ENCODE results near the gene RAB24. TPM values are rescaled to one million over a fixed set of nuclear protein-coding genes. Genes with fewer than 3 reads are reported as not detected.
"Not testable (repeated sequence)": the region's sequence is repeated elsewhere in the genome, so short reads cannot be mapped to it uniquely, and the experiment has no call there.

The RAB24 gene
- total RNA-seq, 3 donors from 2014 or later (not counting 1 experiment from before 2014, with no cell fraction given) = 42.5 to 55.4 (median 49.5) TPM

DNA sequence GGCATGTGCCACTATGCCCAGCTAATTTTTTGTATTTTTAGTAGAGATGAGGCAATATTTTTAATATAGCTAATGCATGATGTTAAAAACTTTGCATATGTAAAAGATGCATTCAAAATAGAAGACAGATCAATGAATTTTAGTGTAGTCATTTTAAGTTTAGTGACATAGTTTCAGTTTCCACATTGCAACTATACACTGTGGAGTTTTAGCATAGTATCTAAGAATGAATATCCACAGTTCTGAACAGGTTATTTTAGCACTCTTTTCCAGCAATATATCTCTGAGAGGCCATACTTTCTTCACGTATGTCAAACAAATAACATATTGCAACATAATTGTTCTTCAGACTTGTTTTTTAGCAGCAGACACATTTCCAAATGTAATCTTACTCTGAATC, 39.3 kb downstream of the RAB24 start:
- peaks cover 79% of the 10 kb centered on the region for H3K36me3 ChIP-seq (ENCODE audit: control insufficient read depth, insufficient read depth, low read length)
- no peaks in the 10 kb centered on the region for H3K4me1 ChIP-seq (ENCODE audit: control insufficient read depth, insufficient read depth, low read length)
- no peak overlapping the region for H3K4me3 ChIP-seq (ENCODE audit: low read length)
- no peaks in the 10 kb centered on the region for H3K27me3 Mint-ChIP-seq (ENCODE audit: low read depth in 2 of 2)
- 100% methylated on average over 1 of the region's 1 CpG for WGBS (ENCODE audit: insufficient coverage)
- ATAC-seq (no peak), DNase-seq (no peak)
- H3K27me3 ChIP-seq (ENCODE audit: control insufficient read depth, insufficient read depth, low read length) = no peaks in the 10 kb centered on the region
- no peak overlapping the region for H3K4me3 Mint-ChIP-seq
- H3K27ac Mint-ChIP-seq = no peak overlapping the region
- H3K4me1 Mint-ChIP-seq = peaks cover 0 to under 1% of the 10 kb centered on the region in 2 donors
- H3K9me3 ChIP-seq (ENCODE audit: control insufficient read depth, insufficient read depth, low read length) = no peaks in the 10 kb centered on the region
- H3K9me3 Mint-ChIP-seq = no peaks in the 10 kb centered on the region
- TF ChIP-seq, protein P1, sequence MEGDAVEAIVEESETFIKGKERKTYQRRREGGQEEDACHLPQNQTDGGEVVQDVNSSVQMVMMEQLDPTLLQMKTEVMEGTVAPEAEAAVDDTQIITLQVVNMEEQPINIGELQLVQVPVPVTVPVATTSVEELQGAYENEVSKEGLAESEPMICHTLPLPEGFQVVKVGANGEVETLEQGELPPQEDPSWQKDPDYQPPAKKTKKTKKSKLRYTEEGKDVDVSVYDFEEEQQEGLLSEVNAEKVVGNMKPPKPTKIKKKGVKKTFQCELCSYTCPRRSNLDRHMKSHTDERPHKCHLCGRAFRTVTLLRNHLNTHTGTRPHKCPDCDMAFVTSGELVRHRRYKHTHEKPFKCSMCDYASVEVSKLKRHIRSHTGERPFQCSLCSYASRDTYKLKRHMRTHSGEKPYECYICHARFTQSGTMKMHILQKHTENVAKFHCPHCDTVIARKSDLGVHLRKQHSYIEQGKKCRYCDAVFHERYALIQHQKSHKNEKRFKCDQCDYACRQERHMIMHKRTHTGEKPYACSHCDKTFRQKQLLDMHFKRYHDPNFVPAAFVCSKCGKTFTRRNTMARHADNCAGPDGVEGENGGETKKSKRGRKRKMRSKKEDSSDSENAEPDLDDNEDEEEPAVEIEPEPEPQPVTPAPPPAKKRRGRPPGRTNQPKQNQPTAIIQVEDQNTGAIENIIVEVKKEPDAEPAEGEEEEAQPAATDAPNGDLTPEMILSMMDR (IDR thresholded peaks at IDR 0.05) = no peak
- no peak overlapping the region for H3K27ac ChIP-seq (ENCODE audit: low read length)
- intact Hi-C loops (cut with micrococcal nuclease) = no loop called here
- H3K36me3 Mint-ChIP-seq = peaks cover 7% of the 10 kb centered on the region

DNA sequence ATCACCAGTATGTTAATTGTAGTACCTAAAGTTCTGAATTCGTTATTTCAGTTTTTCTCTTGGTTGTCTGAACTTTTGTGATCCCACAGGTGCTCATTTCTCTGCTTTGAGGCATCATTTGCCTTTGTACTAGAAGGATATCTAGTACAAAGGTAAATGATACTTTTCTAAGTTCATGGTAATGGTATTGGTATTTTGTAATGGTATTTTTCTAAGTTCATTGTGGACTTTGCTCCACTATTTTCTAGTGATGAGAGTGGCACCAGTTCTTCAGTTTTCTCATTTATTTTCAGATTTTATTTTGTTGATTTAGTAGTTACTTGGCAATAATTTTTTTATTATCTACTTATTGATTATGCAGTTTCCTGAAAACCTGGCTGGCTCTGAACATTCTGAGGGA, 42.0 kb downstream of the RAB24 start:
- Mint-ChIP-seq H3K4me1 (peaks cover 0 to 4% of the 10 kb centered on the region in 2 donors), H3K27me3 (ENCODE audit: low read depth in 2 of 2) (no peaks in the 10 kb centered on the region), H3K36me3 (peaks cover 7% of the 10 kb centered on the region), H3K27ac (no peak overlapping the region), H3K9me3 (no peaks in the 10 kb centered on the region), H3K4me3 (no peak overlapping the region)
- TF ChIP-seq, protein P1 (IDR thresholded peaks at IDR 0.05) = no peak
- H3K36me3 ChIP-seq (ENCODE audit: control insufficient read depth, insufficient read depth, low read length) = peaks cover 74% of the 10 kb centered on the region
- 91% methylated on average over 1 of the region's 1 CpG for WGBS (ENCODE audit: insufficient coverage)
- H3K27ac ChIP-seq (ENCODE audit: low read length) = no peak overlapping the region
- ATAC-seq (no peak), DNase-seq (no peak)
- intact Hi-C loops (cut with micrococcal nuclease) = no loop called here
- no peaks in the 10 kb centered on the region for H3K27me3 ChIP-seq (ENCODE audit: control insufficient read depth, insufficient read depth, low read length)
- H3K9me3 ChIP-seq (ENCODE audit: control insufficient read depth, insufficient read depth, low read length) = no peaks in the 10 kb centered on the region
- no peaks in the 10 kb centered on the region for H3K4me1 ChIP-seq (ENCODE audit: control insufficient read depth, insufficient read depth, low read length)
- H3K4me3 ChIP-seq (ENCODE audit: low read length) = no peak overlapping the region

DNA sequence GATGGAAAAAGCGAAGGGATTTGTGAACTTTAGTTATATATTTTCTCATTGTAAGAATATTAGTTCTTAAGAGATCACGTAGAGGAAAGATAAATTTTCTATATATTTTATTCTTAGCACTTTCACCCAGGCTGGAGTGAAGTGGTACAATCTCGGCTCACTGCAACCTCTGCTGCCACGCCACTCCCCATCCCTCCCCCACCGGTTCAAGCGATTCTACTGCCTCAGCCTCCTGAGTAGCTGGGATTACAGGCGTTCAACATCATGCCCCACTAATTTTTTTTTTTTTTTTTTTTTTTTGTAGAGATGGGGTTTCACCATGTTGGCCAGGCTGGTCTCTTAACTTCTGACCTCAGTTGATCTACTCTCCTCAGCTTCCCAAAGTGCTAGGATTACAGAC, 42.6 kb downstream of the RAB24 start:
- ATAC-seq (no peak), DNase-seq (no peak)
- Histone ChIP-seq H3K4me1 (ENCODE audit: control insufficient read depth, insufficient read depth, low read length) (no peaks in the 10 kb centered on the region), H3K27ac (ENCODE audit: low read length) (no peak overlapping the region), H3K36me3 (ENCODE audit: control insufficient read depth, insufficient read depth, low read length) (peaks cover 72% of the 10 kb centered on the region), H3K9me3 (ENCODE audit: control insufficient read depth, insufficient read depth, low read length) (no peaks in the 10 kb centered on the region), H3K4me3 (ENCODE audit: low read length) (no peak overlapping the region), H3K27me3 (ENCODE audit: control insufficient read depth, insufficient read depth, low read length) (no peaks in the 10 kb centered on the region)
- TF ChIP-seq, protein P1 (IDR thresholded peaks at IDR 0.05) = no peak
- intact Hi-C loops (cut with micrococcal nuclease) = no loop called here
- Mint-ChIP-seq H3K4me1 (peaks cover 0 to 4% of the 10 kb centered on the region in 2 donors), H3K27ac (no peak overlapping the region), H3K27me3 (ENCODE audit: low read depth in 2 of 2) (no peaks in the 10 kb centered on the region), H3K36me3 (peaks cover 7% of the 10 kb centered on the region), H3K9me3 (no peaks in the 10 kb centered on the region), H3K4me3 (no peak overlapping the region)
- WGBS (ENCODE audit: insufficient coverage) = 97% methylated on average over 4 of the region's 7 CpGs

GRCh38 chr5:177258711-177259110, 44.8 kb downstream of the RAB24 start:
- H3K36me3 Mint-ChIP-seq; H3K9me3 Mint-ChIP-seq; H3K4me1 Mint-ChIP-seq; H3K9me3 ChIP-seq (ENCODE audit: control insufficient read depth, insufficient read depth, low read length); H3K4me3 Mint-ChIP-seq; ATAC-seq; H3K27me3 Mint-ChIP-seq (ENCODE audit: low read depth in 2 of 2); H3K27ac ChIP-seq (ENCODE audit: low read length); DNase-seq; intact Hi-C loops (cut with micrococcal nuclease); H3K4me1 ChIP-seq (ENCODE audit: control insufficient read depth, insufficient read depth, low read length); H3K4me3 ChIP-seq (ENCODE audit: low read length); H3K27me3 ChIP-seq (ENCODE audit: control insufficient read depth, insufficient read depth, low read length): not testable (repeated sequence)
- peaks cover 77% of the 10 kb centered on the region for H3K36me3 ChIP-seq (ENCODE audit: control insufficient read depth, insufficient read depth, low read length)
- peak overlapping the region in 1 of 2 donors; percentile 12 for H3K27ac Mint-ChIP-seq
- WGBS (ENCODE audit: insufficient coverage) = 95% methylated on average over 7 of the region's 7 CpGs

Measured in natural killer cell (primary cell).